Heart left ventricle (tissue), 16 donors: Measurements from ENCODE around the gene LMCD1. TPM values are rescaled to one million over a fixed set of nuclear protein-coding genes. Genes with fewer than 3 reads are reported as not detected.

Experiments used
- ATAC-seq, 4 donors: fragments of 200-7000 bp; cut with Tn5 transposase; one replicate each; pipeline ENCODE4 v1.9.1; 2020 to 2022; ENCODE audit warnings: moderate library complexity in 4 of 4, mild to moderate bottlenecking in 3 of 4, moderate number of reproducible peaks in 1 of 4
- DNase-seq, 5 donors: peaks; one replicate each; pipeline ENCODE4 v3.0.0-alpha.2; 2020
- H3K27ac ChIP-seq, 12 donors: fragments of 200-600 bp; sonication (generic) in 4 of 12; one replicate each; pipeline versions ENCODE4 v1.5.0 to v1.8.0; 2016 to 2022; ENCODE audit warnings: mild to moderate bottlenecking in 2 of 12
- H3K27me3 ChIP-seq, 9 donors: fragments of 200-600 bp; sonication (generic) in 2 of 9; one replicate each; pipeline versions ENCODE4 v1.5.1 to v1.8.0; 2016 to 2022; ENCODE audit warnings: mild to moderate bottlenecking in 3 of 9
- H3K36me3 ChIP-seq, 9 donors: fragments of 200-600 bp; sonication (generic) in 2 of 9; one replicate each; pipeline versions ENCODE4 v1.5.0 to v1.8.0; 2018 to 2022; ENCODE audit warnings: mild to moderate bottlenecking in 2 of 9
- H3K4me1 ChIP-seq, 12 donors: fragments of 200-600 bp; sonication (generic) in 4 of 12; one replicate each; pipeline versions ENCODE4 v1.5.0 to v1.8.0; 2016 to 2022; ENCODE audit warnings: mild to moderate bottlenecking in 3 of 12
- H3K4me3 ChIP-seq, 12 donors: fragments of 200-600 bp; sonication (generic) in 4 of 12; one replicate each; pipeline versions ENCODE4 v1.5.0 to v1.8.0; 2017 to 2022; ENCODE audit warnings: mild to moderate bottlenecking in 9 of 12, moderate library complexity in 4 of 12
- H3K9me3 ChIP-seq, 12 donors: fragments of 200-600 bp; sonication (generic) in 4 of 12; one replicate each; pipeline versions ENCODE4 v1.5.0 to v1.8.0; 2016 to 2022; ENCODE audit warnings: mild to moderate bottlenecking in 1 of 12
- CTCF ChIP-seq, 12 donors: fragments of 200-600 bp; sonication (generic) in 4 of 12; IDR thresholded peaks; one replicate each; pipeline versions ENCODE4 v1.5.0 to v1.8.0; 2018 to 2022; ENCODE audit warnings: antibody characterized with exemption in 12 of 12, mild to moderate bottlenecking in 5 of 12
- POLR2A ChIP-seq, 2 donors: fragments of 450-650 bp; IDR thresholded peaks; one replicate each; pipeline ENCODE4 v1.6.1; 2017; ENCODE audit warnings: antibody characterized with exemption in 2 of 2, mild to moderate bottlenecking in 2 of 2, moderate library complexity in 2 of 2
- WGBS, 4 donors: extraction: QIAGEN DNeasy Blood & Tissue Kit in 2 of 4; methylation state at CpG; one replicate each; pipeline versions ENCODE4 v1.1.5 to v1.1.7; 2013 to 2018; 5-methylcytosine and 5-hydroxymethylcytosine counted together
- intact Hi-C, 10 donors: fragments of 100-400 bp; cut with DNase I; formaldehyde crosslinking; loops; one replicate each; pipeline versions ENCODE4 v1.11.1 to v1.14.2; 2022
- polyA plus RNA-seq, 2 donors: library from polyadenylated mRNA; stranded (reverse); fragments of 200-250 nt; gene quantifications; one replicate each; pipeline ENCODE4 v1.2.3, GENCODE V29; 2013
- total RNA-seq, 9 donors: library from RNA; depleted of rRNA in 2 of 9; stranded (reverse); fragments of >200 nt in 2 of 9; fragmentation: NEBNext Ultra II Directional in 3 of 9; extraction: Animal tissue kit (Norgen Biotek cat#: 25700) in 3 of 9; gene quantifications; one replicate each; pipeline versions ENCODE4 v1.1.0 to v1.2.4, GENCODE V29; 2016 to 2023
- donor health status: ischemic (EF 13 %, LVEDD 7.1; RV severe dilation, severe dysfunction).
- donor health status: healthy with polysubstance abuse.
- donor health status: DM: no; HTN: yes; CAD: no.
- donor health status: DM: no; HTN: no; CAD: no.
- donor health status: ischemic (EF 25% LVEDD 6.9; RV normal size, moderate dysfunction).
- donor health status: ischemic (EF 25% LVEDD 5.7; RV mildly dilated, moderate dysfunction).
- donor health status: healthy.
- donor health status: DM: yes; HTN: yes; CAD: no.
- donor health status: ischemic (EF 35%, LVEDD 5.7; RV mildly dilated, moderate dysfunction).
- donor health status: nonischemic (EF 11% LVEDD 7.7; RV severe dilation, severe dysfunction).
- donor health status: DM: yes; HTN: yes; CAD: no.
- donor health status: PGD.
- donor health status: ischemic (EF 29% LVEDD 5.4; RV normal size, mild dysfunction).
- donor health status: nonischemic (EF 23%, LVEDD 6.1; RV moderate dilation, normal function).

The LMCD1 gene
- total and polyA plus RNA-seq, 11 donors: 34.9 to 661 (median 54.6) TPM

DNA sequence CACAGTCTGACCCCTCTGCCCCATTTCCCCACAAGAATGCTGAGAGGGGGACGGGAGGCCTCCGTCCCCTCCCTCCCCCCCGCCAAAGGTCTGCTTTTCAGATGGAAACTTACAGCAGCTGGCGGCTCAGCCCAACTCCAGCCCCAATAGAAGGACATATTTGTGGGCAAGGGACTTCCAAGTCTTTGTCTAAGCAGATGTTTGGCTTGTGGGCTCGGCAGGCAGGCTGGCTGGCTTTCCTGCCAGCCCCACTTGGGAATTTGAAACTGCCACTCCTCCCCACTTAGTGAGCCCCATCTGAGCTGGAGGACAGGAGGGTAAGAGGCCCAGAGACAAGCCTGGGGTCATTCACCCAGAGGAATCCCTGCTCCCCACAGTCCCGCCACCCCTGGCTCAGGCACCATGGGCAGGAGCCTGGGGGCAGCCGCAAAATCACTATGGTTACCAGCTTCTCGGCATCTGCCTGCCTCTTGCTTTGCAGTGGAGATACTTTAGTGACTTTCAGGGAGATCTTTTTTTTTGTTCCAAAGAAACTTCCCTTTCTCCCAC, 53.6 kb downstream of the LMCD1 start:
- Histone ChIP-seq H3K36me3 (peaks cover 0 to 57% (median 29%) of the 10 kb centered on the region in 9 donors), H3K27me3 (no peaks in the 10 kb centered on the region), H3K4me1 (peaks cover 6 to 97% (median 49%) of the 10 kb centered on the region in 12 donors), H3K4me3 (no peak overlapping the region), H3K27ac (peak overlapping the region in 11 of 12 donors; percentile 0 to 76 (median 52)), H3K9me3 (no peaks in the 10 kb centered on the region)
- 70 to 86% (median 72%) methylated on average over 6 to 8 of the region's 8 CpGs for WGBS, 4 donors
- peak in 4 of 5 donors; percentile 40 to 80 (median 43) for DNase-seq
- TF ChIP-seq CTCF (IDR thresholded peaks at IDR 0.05) (no peak), POLR2A (IDR thresholded peaks at IDR 0.05) (no peak)
- intact Hi-C loops: loop anchor here in 1 of 10 donors (5.0 kb wide), 1 partner anchor 53 kb away; the partner anchor contains the start of gene LMCD1
- ATAC-seq: peak in 3 of 4 donors; percentile 22 to 39 (median 32)

DNA sequence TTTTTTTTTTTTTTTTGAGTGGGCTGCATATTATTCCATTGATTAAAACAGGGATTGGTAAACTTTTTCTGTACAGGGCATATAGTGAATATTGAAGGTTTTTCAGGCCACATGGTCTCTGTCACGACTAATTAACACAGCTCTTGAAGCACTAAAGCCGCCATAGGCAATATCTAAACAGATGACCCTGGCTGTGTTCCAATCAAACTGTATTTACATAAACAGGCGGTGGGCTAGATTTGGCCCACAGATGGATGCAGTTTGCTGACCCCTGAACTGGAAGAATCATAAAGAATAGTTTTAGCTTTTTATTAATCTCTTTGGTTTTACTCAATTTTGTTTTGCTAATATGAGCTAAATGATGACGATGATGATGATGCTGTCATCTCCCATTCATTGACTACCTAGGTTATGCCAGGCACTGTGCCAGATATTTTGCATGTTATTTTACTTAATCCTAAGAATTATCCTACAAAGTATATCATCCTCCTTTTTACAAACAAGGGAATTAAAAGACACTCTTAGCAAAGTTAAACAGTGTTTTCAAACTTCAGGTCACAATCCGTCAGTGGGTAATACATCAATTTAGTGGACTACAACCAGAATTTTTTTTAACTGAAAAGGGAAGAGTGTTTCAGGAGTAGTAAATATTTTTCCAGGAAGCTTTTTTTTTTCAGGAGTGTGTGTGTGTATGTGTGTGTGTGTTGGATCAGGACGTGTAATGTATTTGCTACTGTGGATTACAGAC, 54.3 kb downstream of the LMCD1 start:
- Histone ChIP-seq H3K4me1 (peaks cover 6 to 97% (median 51%) of the 10 kb centered on the region in 12 donors), H3K27ac (peak overlapping the region in 5 of 12 donors; percentile 32 to 76 (median 60)), H3K36me3 (peaks cover 0 to 51% (median 27%) of the 10 kb centered on the region in 9 donors), H3K4me3 (no peak overlapping the region), H3K9me3 (no peaks in the 10 kb centered on the region), H3K27me3 (no peaks in the 10 kb centered on the region)
- intact Hi-C loops: loop anchor here in 1 of 10 donors (5.0 kb wide), 1 partner anchor 54 kb away; the partner anchor contains the start of gene LMCD1
- DNase-seq: no peak
- no peak for ATAC-seq
- WGBS, 4 donors: 78 to 82% (median 80%) methylated on average over 6 of the region's 6 CpGs
- TF ChIP-seq POLR2A (IDR thresholded peaks at IDR 0.05) (no peak), CTCF (IDR thresholded peaks at IDR 0.05) (no peak)

DNA sequence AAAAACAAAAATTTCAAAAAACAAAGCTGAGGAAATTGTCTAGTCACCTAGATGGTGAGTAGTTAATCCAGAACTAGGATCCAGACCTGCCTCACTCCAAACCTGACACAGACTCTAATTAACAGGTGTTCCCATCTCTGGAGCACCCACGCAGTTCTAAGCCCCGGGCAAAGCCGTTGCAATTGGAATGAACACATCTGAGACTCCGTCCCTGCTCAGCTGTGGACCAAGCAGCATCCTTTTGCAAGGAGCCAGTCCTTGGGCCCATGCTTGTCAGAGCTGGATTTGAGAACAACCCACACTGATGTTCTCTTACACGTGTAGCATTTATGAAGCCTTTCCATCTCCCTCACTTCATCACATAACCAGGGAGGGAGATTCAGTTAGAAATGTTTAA, 54.8 kb downstream of the LMCD1 start:
- H3K27me3 ChIP-seq: no peaks in the 10 kb centered on the region
- peaks cover 0 to 47% (median 25%) of the 10 kb centered on the region in 9 donors for H3K36me3 ChIP-seq
- DNase-seq (no peak), ATAC-seq (no peak)
- intact Hi-C loops: loop anchor here in 1 of 10 donors (5.0 kb wide), 1 partner anchor 54 kb away; the partner anchor contains the start of gene LMCD1
- H3K4me3 ChIP-seq: no peak overlapping the region
- WGBS, 4 donors: 86 to 91% (median 88%) methylated on average over 5 of the region's 5 CpGs
- H3K4me1 ChIP-seq: peaks cover 6 to 96% (median 55%) of the 10 kb centered on the region in 12 donors
- TF ChIP-seq POLR2A (IDR thresholded peaks at IDR 0.05) (no peak), CTCF (IDR thresholded peaks at IDR 0.05) (no peak)
- no peaks in the 10 kb centered on the region for H3K9me3 ChIP-seq
- peak overlapping the region in 9 of 12 donors; percentile 2 to 61 (median 16) for H3K27ac ChIP-seq

DNA sequence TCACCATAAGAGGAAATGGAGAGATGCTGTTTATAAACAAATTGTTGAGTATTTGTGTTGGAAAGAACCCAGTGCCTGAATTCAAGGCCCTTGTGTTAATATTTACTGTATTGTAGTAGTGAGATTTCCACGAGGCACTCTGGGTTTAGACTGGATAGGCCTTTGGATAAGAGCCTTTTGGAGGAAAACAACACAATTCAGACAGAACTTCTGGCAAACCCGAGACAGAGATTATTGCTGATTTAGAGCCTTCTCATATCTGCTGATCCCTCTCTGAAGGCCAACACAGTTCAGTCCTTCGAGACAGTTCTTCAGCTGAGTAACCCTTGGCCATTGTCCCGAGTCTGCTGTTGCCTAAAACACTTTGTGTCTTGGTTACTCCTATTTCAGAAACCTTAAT, 55.7 kb downstream of the LMCD1 start:
- Histone ChIP-seq H3K27me3 (no peaks in the 10 kb centered on the region), H3K4me3 (no peak overlapping the region), H3K9me3 (no peaks in the 10 kb centered on the region), H3K27ac (peak overlapping the region in 10 of 12 donors; percentile 13 to 63 (median 26)), H3K4me1 (peaks cover 6 to 96% (median 63%) of the 10 kb centered on the region in 12 donors), H3K36me3 (peaks cover 0 to 38% (median 17%) of the 10 kb centered on the region in 9 donors)
- intact Hi-C loops: loop anchor here in 1 of 10 donors (5.0 kb wide), 1 partner anchor 55 kb away; the partner anchor contains the start of gene LMCD1
- 59 to 82% (median 68%) methylated on average over 4 of the region's 4 CpGs for WGBS, 4 donors
- no peak for TF ChIP-seq POLR2A (IDR thresholded peaks at IDR 0.05)
- no peak for TF ChIP-seq CTCF (IDR thresholded peaks at IDR 0.05)
- DNase-seq: peak in 4 of 5 donors; percentile 50 to 64 (median 58)
- peak; percentile 7 to 28 (median 11) for ATAC-seq
